Measurements from ENCODE around the gene DCAF11.

DNA sequence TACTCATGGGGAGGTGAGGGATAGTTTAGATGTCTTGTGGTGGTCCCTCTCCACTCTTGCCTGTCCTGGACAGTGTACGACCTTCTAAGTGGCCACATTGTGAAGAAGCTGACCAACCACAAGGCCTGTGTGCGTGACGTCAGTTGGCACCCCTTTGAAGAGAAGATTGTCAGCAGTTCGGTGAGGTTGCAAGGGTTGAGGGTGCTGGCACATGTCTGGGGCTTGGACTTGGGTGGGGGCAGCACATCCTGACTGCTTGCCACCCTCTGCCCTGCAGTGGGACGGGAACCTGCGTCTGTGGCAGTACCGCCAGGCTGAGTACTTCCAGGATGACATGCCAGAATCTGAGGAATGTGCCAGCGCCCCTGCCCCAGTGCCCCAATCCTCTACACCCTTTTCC is 8.3 kb downstream of the DCAF11 start:
- TF ChIP-seq, protein P1, sequence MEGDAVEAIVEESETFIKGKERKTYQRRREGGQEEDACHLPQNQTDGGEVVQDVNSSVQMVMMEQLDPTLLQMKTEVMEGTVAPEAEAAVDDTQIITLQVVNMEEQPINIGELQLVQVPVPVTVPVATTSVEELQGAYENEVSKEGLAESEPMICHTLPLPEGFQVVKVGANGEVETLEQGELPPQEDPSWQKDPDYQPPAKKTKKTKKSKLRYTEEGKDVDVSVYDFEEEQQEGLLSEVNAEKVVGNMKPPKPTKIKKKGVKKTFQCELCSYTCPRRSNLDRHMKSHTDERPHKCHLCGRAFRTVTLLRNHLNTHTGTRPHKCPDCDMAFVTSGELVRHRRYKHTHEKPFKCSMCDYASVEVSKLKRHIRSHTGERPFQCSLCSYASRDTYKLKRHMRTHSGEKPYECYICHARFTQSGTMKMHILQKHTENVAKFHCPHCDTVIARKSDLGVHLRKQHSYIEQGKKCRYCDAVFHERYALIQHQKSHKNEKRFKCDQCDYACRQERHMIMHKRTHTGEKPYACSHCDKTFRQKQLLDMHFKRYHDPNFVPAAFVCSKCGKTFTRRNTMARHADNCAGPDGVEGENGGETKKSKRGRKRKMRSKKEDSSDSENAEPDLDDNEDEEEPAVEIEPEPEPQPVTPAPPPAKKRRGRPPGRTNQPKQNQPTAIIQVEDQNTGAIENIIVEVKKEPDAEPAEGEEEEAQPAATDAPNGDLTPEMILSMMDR (IDR thresholded peaks at IDR 0.05), result no peak
- TF ChIP-seq EZH2 (IDR thresholded peaks at IDR 0.05) (no peak), EZH2phosphoT487 (IDR thresholded peaks at IDR 0.05) (no peak)

Measured in neural progenitor cell (in vitro differentiated cells).